ENCODE data around the gene PGM5.

PGM5 gene

DNA sequence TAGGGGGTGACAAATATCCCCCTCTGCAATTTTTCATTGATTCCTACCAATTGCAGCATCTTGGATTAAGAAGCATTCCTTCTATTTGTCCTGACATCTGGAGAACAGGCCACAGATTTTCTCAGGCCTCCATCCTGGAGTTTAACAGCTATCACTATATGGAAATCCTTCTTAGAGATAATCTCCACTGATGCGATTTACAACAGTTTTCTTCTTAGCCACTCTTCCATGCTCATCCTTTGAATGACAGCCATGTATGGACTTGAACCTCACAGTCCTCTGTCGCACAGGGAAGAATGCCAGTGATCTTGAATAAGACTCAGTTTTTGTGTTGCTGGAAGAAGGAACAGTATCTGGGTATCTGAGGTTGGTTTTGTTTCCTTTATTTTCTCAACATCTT, 73.2 kb downstream of the PGM5 start:
- H3K4me3 Mint-ChIP-seq, result no peak overlapping the region
- H3K4me1 Mint-ChIP-seq (ENCODE audit: low read depth in 2 of 2), result no peaks in the 10 kb centered on the region
- H3K9me3 Mint-ChIP-seq, result no peaks in the 10 kb centered on the region
- no peak overlapping the region for H3K27ac Mint-ChIP-seq
- DNase-seq (no peak), ATAC-seq (replicated peaks) (no peak)
- H3K36me3 Mint-ChIP-seq (ENCODE audit: insufficient read depth), result no peaks in the 10 kb centered on the region
- H3K27me3 Mint-ChIP-seq, result peaks cover 0 to 8% of the 10 kb centered on the region in 2 donors

DNA sequence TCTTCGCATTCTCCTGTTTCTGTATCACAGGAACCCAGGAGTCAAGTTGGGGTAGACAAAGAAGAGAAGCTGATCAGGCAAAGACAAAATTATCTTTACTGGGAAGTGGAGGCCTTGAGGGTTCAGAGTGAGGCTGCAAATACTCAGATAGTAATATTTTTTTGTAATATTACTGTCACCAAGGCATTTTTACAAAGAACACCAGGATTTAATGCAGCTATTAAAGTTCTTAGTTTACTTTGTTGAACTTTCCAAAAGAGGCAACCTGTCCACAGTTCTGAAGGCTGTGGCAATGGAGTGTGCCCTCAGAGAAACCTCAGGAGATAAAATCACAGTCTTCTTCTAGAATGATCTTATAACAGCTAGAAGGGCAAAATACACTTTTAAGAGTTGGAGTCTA, 74.9 kb downstream of the PGM5 start:
- no peaks in the 10 kb centered on the region for H3K36me3 Mint-ChIP-seq (ENCODE audit: insufficient read depth)
- DNase-seq, result no peak
- H3K27me3 Mint-ChIP-seq, result peaks cover 0 to 11% of the 10 kb centered on the region in 2 donors
- no peaks in the 10 kb centered on the region for H3K4me1 Mint-ChIP-seq (ENCODE audit: low read depth in 2 of 2)
- H3K27ac Mint-ChIP-seq, result no peak overlapping the region
- no peak for ATAC-seq (replicated peaks)
- no peak overlapping the region for H3K4me3 Mint-ChIP-seq
- H3K9me3 Mint-ChIP-seq, result no peaks in the 10 kb centered on the region

DNA sequence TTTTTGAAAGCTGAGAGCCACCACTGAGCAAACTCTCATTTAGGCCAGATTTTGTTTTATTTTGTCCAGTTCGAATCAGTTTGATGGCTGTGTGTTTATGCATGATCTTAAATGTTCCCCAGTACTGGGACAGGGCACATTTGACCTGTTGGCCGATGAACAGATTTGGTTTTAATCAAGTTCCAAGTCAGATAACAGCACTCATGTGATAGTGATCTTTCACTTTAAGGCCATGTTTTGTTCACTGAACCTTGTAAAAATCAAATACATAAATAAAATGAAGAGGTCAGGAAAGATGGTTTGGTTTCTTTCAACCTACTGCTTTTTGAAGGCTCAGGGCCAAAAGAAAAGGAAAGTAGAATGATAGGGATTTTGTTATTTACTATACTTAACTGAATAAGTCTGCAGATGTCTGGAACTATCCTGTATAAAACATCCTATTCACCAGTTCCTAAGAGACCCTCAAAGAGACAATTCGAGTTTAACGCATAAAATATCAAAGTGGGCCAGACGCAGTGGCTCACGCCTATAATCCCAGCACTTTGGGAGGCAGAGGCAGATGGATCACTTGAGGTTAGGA, 77.2 kb downstream of the PGM5 start:
- ATAC-seq (replicated peaks) (no peak), DNase-seq (no peak)
- Mint-ChIP-seq H3K4me3 (no peak overlapping the region), H3K36me3 (ENCODE audit: insufficient read depth) (no peaks in the 10 kb centered on the region), H3K27me3 (peaks cover 0 to 12% of the 10 kb centered on the region in 2 donors), H3K4me1 (ENCODE audit: low read depth in 2 of 2) (no peaks in the 10 kb centered on the region), H3K27ac (no peak overlapping the region), H3K9me3 (no peaks in the 10 kb centered on the region)

DNA sequence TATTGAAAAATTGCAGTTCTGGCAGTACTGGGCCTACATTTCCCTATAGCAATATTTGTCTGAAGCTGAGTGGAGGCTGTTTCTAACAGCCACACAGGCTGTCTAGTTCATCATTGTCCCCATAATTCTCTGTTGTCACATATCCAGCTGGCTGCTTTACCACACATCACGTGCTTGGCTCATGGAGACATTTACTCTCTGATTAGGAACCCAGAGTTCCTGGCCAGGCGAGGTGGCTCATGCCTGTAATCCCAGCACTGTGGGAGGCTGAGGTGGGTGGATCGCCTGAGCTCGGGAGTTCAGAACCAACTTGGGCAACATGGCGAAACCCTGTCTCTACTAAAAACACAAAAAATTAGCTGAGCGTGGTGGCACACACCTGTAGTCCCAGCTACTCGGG, 81.4 kb downstream of the PGM5 start:
- no peaks in the 10 kb centered on the region for H3K36me3 Mint-ChIP-seq (ENCODE audit: insufficient read depth)
- H3K9me3 Mint-ChIP-seq, result peaks cover 6 to 7% of the 10 kb centered on the region in 2 donors
- peaks cover 0 to 12% of the 10 kb centered on the region in 2 donors for H3K27me3 Mint-ChIP-seq
- H3K4me3 Mint-ChIP-seq, result no peak overlapping the region
- ATAC-seq (replicated peaks) (no peak), DNase-seq (no peak)
- no peaks in the 10 kb centered on the region for H3K4me1 Mint-ChIP-seq (ENCODE audit: low read depth in 2 of 2)
- no peak overlapping the region for H3K27ac Mint-ChIP-seq

DNA sequence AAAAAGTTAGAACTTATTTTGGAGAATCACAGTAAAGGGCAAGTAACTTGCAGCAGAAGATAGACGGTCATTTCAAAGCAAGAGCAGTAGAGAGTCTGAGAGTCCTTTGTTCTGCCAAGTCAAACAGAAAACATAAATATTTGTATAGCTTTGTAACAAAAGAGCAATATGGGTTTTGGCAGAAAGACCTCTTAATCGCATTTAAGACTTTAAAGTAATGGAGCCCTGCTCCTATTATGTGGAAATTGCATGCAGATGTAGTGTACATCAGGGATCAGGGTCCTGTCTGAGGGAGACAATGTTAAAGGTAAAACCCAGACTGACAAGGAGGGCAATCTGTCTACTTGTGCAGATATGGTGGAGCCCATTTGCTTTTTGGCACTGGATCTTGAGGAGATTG, 87.2 kb downstream of the PGM5 start:
- Mint-ChIP-seq H3K4me3 (no peak overlapping the region), H3K9me3 (peaks cover 6 to 7% of the 10 kb centered on the region in 2 donors), H3K36me3 (ENCODE audit: insufficient read depth) (no peaks in the 10 kb centered on the region), H3K27ac (no peak overlapping the region), H3K4me1 (ENCODE audit: low read depth in 2 of 2) (no peaks in the 10 kb centered on the region), H3K27me3 (peaks cover 7 to 24% of the 10 kb centered on the region in 2 donors)
- DNase-seq, result no peak
- no peak for ATAC-seq (replicated peaks)

DNA sequence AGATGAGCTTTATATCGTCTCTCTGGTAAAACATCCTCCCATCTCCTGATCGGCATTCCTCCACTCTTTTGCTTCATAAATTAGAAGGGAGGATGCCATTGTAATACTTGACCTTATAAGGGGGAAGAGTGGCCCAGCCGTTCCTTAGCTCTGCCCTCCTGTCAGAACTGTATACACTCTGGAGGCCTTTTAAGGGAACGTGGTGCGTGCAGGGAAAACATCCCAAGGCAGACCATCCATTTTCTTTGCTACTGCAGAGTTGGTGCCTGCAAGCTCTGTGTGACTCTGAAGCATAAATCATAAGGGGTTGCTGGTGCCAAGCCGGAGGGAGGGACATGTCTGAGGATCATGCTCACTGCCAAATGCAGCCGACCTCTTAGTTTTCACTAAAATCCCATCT, 90.4 kb downstream of the PGM5 start:
- H3K9me3 Mint-ChIP-seq, result peaks cover 0 to 1% of the 10 kb centered on the region in 2 donors
- no peaks in the 10 kb centered on the region for H3K36me3 Mint-ChIP-seq (ENCODE audit: insufficient read depth)
- H3K27me3 Mint-ChIP-seq, result peaks cover 7 to 30% of the 10 kb centered on the region in 2 donors
- DNase-seq (no peak), ATAC-seq (replicated peaks) (no peak)
- H3K27ac Mint-ChIP-seq, result no peak overlapping the region
- H3K4me3 Mint-ChIP-seq, result no peak overlapping the region
- H3K4me1 Mint-ChIP-seq (ENCODE audit: low read depth in 2 of 2), result no peaks in the 10 kb centered on the region

DNA sequence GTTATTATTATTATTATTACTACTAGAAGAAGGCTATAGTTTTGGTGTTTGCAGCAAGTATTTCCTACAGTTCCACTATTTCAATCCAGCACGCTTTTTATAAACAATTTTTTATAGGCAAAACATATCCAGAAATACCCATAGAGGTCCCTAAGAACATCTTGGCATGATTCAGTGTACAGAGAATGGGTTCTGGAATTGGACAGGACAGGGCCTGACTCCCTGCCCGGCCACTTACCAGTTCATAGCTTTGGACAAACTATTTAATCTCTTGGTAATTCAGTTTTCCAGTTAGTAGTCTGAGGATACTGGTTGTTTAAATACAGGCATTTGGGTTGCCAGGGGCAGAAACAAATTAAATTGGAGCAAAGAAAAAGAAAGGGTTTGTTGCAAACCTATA, 91.2 kb downstream of the PGM5 start:
- no peak overlapping the region for H3K4me3 Mint-ChIP-seq
- no peak overlapping the region for H3K27ac Mint-ChIP-seq
- no peaks in the 10 kb centered on the region for H3K4me1 Mint-ChIP-seq (ENCODE audit: low read depth in 2 of 2)
- no peaks in the 10 kb centered on the region for H3K9me3 Mint-ChIP-seq
- DNase-seq (no peak), ATAC-seq (replicated peaks) (no peak)
- H3K36me3 Mint-ChIP-seq (ENCODE audit: insufficient read depth), result no peaks in the 10 kb centered on the region
- H3K27me3 Mint-ChIP-seq, result peaks cover 15 to 38% of the 10 kb centered on the region in 2 donors

DNA sequence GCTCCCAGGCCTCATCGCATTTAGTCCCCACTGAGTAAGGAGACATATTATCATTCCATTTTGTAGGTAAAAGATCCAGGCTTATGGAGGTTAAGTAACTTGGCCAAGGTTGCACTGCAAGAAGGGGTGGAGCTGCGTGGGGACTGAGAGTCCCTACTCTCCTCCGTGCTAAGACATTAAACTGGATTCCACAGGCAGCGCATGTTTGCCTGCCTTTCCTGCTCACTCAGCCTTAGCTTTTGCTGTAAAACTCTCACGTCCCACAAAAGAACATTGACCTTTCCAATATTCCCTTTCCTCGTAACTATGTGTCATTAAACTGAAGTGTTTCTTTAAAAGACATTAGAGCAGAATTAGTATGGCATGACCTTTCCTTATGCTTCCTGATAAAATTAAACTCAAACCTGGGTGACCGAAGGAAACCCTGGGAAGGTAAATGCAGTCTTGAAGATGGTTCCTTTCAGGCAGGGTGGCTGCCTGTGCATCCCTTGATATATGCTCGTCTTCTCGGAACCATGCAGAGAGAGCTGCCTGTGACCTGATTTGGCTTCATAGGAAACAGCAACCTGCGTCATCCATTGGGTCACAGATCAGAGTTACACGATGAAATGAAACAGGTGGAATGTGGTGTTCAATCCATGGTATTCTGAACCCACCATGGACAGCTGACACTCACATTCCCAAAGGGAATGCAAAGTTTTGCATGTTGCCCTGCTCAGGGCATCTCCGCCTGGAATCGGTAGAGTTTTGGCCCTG, 98.3 kb downstream of the PGM5 start:
- Mint-ChIP-seq H3K27ac (no peak overlapping the region), H3K27me3 (peaks cover 16 to 22% of the 10 kb centered on the region in 2 donors), H3K4me1 (ENCODE audit: low read depth in 2 of 2) (no peaks in the 10 kb centered on the region), H3K36me3 (ENCODE audit: insufficient read depth) (no peaks in the 10 kb centered on the region), H3K9me3 (peaks cover 0 to 2% of the 10 kb centered on the region in 2 donors), H3K4me3 (no peak overlapping the region)
- DNase-seq (no peak), ATAC-seq (replicated peaks) (no peak)

DNA sequence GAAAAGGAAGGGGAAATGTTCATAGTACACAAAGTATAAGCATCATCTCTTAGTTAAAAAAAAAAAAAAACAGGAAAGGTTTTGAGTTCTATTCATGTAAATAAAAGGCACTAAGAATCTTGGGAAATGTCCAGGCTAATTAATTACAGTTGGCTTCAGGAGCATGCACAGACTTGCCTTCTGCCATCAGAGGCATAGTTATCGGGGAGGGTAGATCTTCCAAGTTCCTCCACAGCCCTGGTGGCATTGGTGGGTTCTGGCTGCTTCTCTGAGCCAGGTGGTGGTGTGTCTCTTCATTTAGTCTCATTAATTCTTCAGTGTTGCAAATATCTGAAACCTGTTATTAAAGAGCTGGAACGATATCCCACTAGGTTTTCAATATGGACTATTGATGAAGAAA, 99.0 kb downstream of the PGM5 start:
- ATAC-seq (replicated peaks), result no peak
- no peaks in the 10 kb centered on the region for H3K36me3 Mint-ChIP-seq (ENCODE audit: insufficient read depth)
- H3K27me3 Mint-ChIP-seq, result peaks cover 16 to 22% of the 10 kb centered on the region in 2 donors
- H3K4me3 Mint-ChIP-seq, result no peak overlapping the region
- no peak overlapping the region for H3K27ac Mint-ChIP-seq
- no peak for DNase-seq
- peaks cover 0 to 2% of the 10 kb centered on the region in 2 donors for H3K9me3 Mint-ChIP-seq
- no peaks in the 10 kb centered on the region for H3K4me1 Mint-ChIP-seq (ENCODE audit: low read depth in 2 of 2)

DNA sequence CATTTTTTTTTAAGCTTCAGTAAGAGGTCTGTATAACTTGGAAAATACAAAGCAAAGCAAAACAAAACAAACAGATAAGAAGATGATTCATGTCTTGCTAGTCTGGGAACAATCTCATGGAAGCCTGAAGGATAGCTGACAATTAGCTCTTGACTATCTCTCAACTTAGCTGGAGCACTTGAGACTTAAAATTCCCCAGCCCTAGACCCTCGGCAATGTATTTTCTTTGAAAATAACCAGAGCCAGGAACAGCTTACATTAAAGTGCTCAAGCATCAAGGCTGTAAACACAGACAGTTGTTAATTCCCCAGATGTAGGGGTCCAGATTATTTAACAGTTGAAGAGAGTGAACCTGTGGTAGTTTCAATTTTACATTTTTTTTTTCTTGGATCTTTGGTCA, 101.4 kb downstream of the PGM5 start:
- ATAC-seq (replicated peaks) (no peak), DNase-seq (no peak)
- H3K27ac Mint-ChIP-seq, result no peak overlapping the region
- no peaks in the 10 kb centered on the region for H3K4me1 Mint-ChIP-seq (ENCODE audit: low read depth in 2 of 2)
- peaks cover 7 to 10% of the 10 kb centered on the region in 2 donors for H3K27me3 Mint-ChIP-seq
- no peaks in the 10 kb centered on the region for H3K36me3 Mint-ChIP-seq (ENCODE audit: insufficient read depth)
- no peak overlapping the region for H3K4me3 Mint-ChIP-seq
- peaks cover 0 to 2% of the 10 kb centered on the region in 2 donors for H3K9me3 Mint-ChIP-seq

DNA sequence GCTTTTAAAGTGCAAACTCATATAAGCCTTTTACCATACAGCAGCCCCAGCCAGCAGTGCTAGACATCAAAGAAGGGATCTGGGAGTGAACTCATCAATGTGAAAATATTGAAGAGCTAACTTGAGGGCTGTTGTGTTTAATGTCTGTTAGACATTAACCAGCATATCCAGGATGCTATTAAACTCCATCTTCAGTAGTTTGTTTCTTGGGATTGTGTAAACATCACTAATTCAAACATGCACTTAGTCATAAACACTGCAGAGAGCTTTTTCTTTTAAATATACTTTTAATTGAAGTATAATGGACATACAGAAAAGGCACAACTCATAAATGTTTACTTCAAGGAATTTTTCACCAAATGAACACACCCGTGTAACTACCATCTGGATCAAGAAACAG, 102.5 kb downstream of the PGM5 start:
- Mint-ChIP-seq H3K4me1 (ENCODE audit: low read depth in 2 of 2) (no peaks in the 10 kb centered on the region), H3K36me3 (ENCODE audit: insufficient read depth) (no peaks in the 10 kb centered on the region), H3K27ac (no peak overlapping the region), H3K9me3 (no peaks in the 10 kb centered on the region), H3K27me3 (peaks cover 9 to 13% of the 10 kb centered on the region in 2 donors), H3K4me3 (no peak overlapping the region)
- DNase-seq, result no peak
- ATAC-seq (replicated peaks), result no peak

DNA sequence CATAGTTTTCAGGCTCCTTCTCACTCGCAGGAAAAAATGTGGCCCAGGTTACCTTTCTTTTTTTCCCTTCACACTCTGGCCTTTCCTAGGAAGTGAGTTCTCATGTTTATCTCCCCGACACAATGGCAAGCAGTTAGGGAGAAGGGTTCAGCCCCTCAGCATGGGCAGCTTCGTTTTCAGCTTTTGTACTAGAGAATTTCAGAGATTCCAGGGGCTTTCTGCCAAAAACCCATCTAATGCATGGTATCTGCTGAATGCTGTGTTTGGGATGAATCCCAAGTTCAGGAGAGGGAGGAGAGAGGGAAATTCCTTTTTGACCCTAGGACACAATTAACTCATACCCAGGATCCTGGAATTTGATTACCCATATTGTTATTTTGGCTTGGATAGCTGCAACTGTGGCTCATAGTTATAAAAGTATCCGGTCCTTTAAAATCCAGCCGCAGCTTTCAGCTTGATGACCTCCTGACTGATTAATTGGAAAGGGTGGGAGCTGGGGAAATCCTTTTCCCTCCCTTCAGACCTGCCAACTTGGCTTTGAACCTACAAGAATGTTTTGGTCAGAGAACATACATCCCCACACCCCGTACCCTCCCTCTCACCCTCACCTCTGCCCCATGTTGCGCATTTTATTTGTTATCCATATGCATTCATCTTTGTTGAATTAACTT, 105.8 kb downstream of the PGM5 start:
- no peak overlapping the region for H3K4me3 Mint-ChIP-seq
- H3K9me3 Mint-ChIP-seq, result no peaks in the 10 kb centered on the region
- no peaks in the 10 kb centered on the region for H3K36me3 Mint-ChIP-seq (ENCODE audit: insufficient read depth)
- DNase-seq (no peak), ATAC-seq (replicated peaks) (no peak)
- H3K27me3 Mint-ChIP-seq, result peaks cover 0 to 13% of the 10 kb centered on the region in 2 donors
- no peaks in the 10 kb centered on the region for H3K4me1 Mint-ChIP-seq (ENCODE audit: low read depth in 2 of 2)
- no peak overlapping the region for H3K27ac Mint-ChIP-seq

DNA sequence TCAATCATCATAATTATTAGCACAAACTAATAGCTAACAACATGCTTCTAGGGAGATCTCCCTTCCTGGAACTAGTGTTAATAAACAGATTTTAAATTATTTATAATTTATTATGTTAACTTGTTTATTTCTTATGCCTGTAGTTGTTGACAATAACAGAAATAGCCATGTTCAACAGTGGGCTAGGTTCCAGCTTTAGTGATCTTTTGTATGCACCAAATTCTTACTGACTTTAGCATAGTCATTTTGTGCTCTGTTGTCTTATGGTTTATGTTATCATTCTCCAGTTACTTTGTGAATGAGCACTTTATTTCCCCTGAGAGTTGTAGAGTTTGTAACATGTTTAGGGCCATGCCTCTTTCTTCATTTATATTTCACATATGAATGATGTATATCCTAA, 113.7 kb downstream of the PGM5 start:
- Mint-ChIP-seq H3K27ac (no peak overlapping the region), H3K9me3 (no peaks in the 10 kb centered on the region), H3K4me3 (no peak overlapping the region), H3K27me3 (peaks cover 11 to 13% of the 10 kb centered on the region in 2 donors), H3K4me1 (ENCODE audit: low read depth in 2 of 2) (no peaks in the 10 kb centered on the region), H3K36me3 (ENCODE audit: insufficient read depth) (no peaks in the 10 kb centered on the region)
- DNase-seq (no peak), ATAC-seq (replicated peaks) (no peak)

DNA sequence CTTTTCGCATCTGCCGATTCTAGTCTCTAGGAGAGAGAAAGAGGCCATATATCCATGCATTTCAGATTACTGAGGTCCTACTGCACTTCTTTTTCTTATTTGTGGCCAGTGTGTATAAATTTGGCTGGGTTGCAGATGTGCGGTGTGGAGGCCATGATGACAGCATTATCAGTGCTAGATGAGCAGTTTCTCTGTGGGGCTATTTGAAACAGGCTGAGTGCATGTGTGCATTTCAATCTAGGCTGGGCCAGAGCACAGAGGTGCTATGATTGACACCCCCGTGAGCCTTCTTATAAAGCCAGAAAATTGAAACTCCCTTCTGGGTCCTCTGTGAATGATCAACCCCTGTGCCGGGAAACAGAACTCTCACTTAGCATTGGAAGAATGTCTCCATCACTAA, 114.2 kb downstream of the PGM5 start:
- Mint-ChIP-seq H3K36me3 (ENCODE audit: insufficient read depth) (no peaks in the 10 kb centered on the region), H3K4me3 (no peak overlapping the region)
- ATAC-seq (replicated peaks), result no peak

More for the DNA sequence above, 114.2 kb downstream of the PGM5 start:
- H3K4me1 Mint-ChIP-seq (ENCODE audit: low read depth in 2 of 2), result no peaks in the 10 kb centered on the region
- no peak for DNase-seq
- H3K27me3 Mint-ChIP-seq, result peaks cover 11 to 13% of the 10 kb centered on the region in 2 donors
- H3K27ac Mint-ChIP-seq, result no peak overlapping the region
- H3K9me3 Mint-ChIP-seq, result no peaks in the 10 kb centered on the region
